Measurements from ENCODE around the gene PPAT.

PPAT gene

GRCh38 chr4:56433280-56433679 is 2.1 kb downstream of the PPAT start:
- DNase-seq: no peak

GRCh38 chr4:56430203-56430602 is 5.2 kb downstream of the PPAT start:
- no peak for DNase-seq

GRCh38 chr4:56427179-56427578 is 8.2 kb downstream of the PPAT start:
- DNase-seq: no peak

GRCh38 chr4:56426273-56426672 is 9.1 kb downstream of the PPAT start:
- no peak for DNase-seq

- DNase-seq: no peak
These were observed 9.9 kb downstream of the PPAT start for GRCh38 chr4:56425518-56425917.

GRCh38 chr4:56424697-56425514 is 10.5 kb downstream of the PPAT start:
- no peak for DNase-seq

GRCh38 chr4:56424176-56424575 is 11.2 kb downstream of the PPAT start:
- DNase-seq: no peak

GRCh38 chr4:56417396-56417795 is 18.0 kb downstream of the PPAT start:
- DNase-seq: no peak

GRCh38 chr4:56416349-56416748 is 19.1 kb downstream of the PPAT start:
- no peak for DNase-seq

GRCh38 chr4:56414135-56414670 is 21.2 kb downstream of the PPAT start:
- no peak for DNase-seq

- no peak for DNase-seq
These were observed 25.0 kb downstream of the PPAT start for GRCh38 chr4:56410247-56411062.

GRCh38 chr4:56409511-56410090 is 25.8 kb downstream of the PPAT start:
- DNase-seq: no peak

GRCh38 chr4:56408978-56409377 is 26.4 kb downstream of the PPAT start:
- no peak for DNase-seq

- DNase-seq: no peak
These were observed 29.3 kb downstream of the PPAT start for GRCh38 chr4:56406151-56406550.

- DNase-seq: no peak
These were observed 30.4 kb downstream of the PPAT start for GRCh38 chr4:56405016-56405415.

GRCh38 chr4:56400560-56400959 is 34.9 kb downstream of the PPAT start:
- DNase-seq: no peak

- DNase-seq: no peak
These were observed 44.1 kb downstream of the PPAT start for GRCh38 chr4:56391270-56391669.

GRCh38 chr4:56389558-56389957 is 45.9 kb downstream of the PPAT start:
- DNase-seq: no peak

- no peak for DNase-seq
These were observed 47.1 kb downstream of the PPAT start for GRCh38 chr4:56388306-56388705.

- peak; percentile 97 to 98 for DNase-seq
These were observed 48.1 kb downstream of the PPAT start, which contains the start of gene AASDH for GRCh38 chr4:56387023-56388001. Gene AASDH (minus strand): TSS chr4:56387491. CDS start chr4:56384299, 3,192 bp downstream.

GRCh38 chr4:56386091-56386490 is 49.3 kb downstream of the PPAT start:
- no peak for DNase-seq

GRCh38 chr4:56375458-56375857 is 60.0 kb downstream of the PPAT start:
- no peak for DNase-seq
